HepG2 (cell line): Measurements from ENCODE around the gene APOA1.

Source experiments
- BHLHE40 ChIP-seq: IDR thresholded peaks from 2 replicates; pipeline ENCODE4 v1.6.1; 2011; ENCODE audit warnings: low read length, improper control_type of control experiment
- CHD2 ChIP-seq: IDR thresholded peaks from 2 replicates; pipeline ENCODE4 v1.6.1; 2011; ENCODE audit warnings: low read depth, low read length, improper control_type of control experiment
- DDIT3 ChIP-seq: sonication (generic); formaldehyde crosslinking; IDR thresholded peaks from 2 replicates; pipeline ENCODE4 v1.4.0; 2020; ENCODE audit warnings: mild to moderate bottlenecking, missing genetic modification reagents
- EHMT2 ChIP-seq: fragments of 200-600 bp; sonication (generic); IDR thresholded peaks from 2 replicates; pipeline ENCODE4 v1.7.0; 2017; ENCODE audit warnings: antibody characterized with exemption, low read depth, low read length, borderline replicate concordance
- ELF1 ChIP-seq: sonication (generic); formaldehyde crosslinking; IDR thresholded peaks from 2 replicates; pipeline ENCODE4 v1.4.0; 2020; ENCODE audit warnings: missing genetic modification reagents
- ETS1 ChIP-seq: sonication (generic); formaldehyde crosslinking; IDR thresholded peaks from 2 replicates; pipeline ENCODE4 v1.4.0; 2020; ENCODE audit warnings: missing genetic modification reagents
- EZH2 ChIP-seq: conservative IDR thresholded peaks from 2 replicates; pipeline ENCODE4 v1.6.1; 2012; ENCODE audit warnings: mild to moderate bottlenecking, low read depth, low read length, moderate library complexity
- REXO4 ChIP-seq: sonication (generic); formaldehyde crosslinking; IDR thresholded peaks from 2 replicates; pipeline ENCODE4 v1.8.0; 2022; ENCODE audit warnings: missing genetic modification reagents, mild to moderate bottlenecking, borderline replicate concordance
- SP2 ChIP-seq: sonication (generic); formaldehyde crosslinking; IDR thresholded peaks from 2 replicates; pipeline ENCODE4 v1.5.1; 2020; ENCODE audit warnings: mild to moderate bottlenecking, missing genetic modification reagents
- SSRP1 ChIP-seq: IDR thresholded peaks from 2 replicates; pipeline ENCODE4 v1.6.1; 2016; ENCODE audit warnings: control low read depth
- USF2 ChIP-seq, 2 experiments: sonication (generic) in 1 of 2; formaldehyde crosslinking in 1 of 2; IDR thresholded peaks; 2 replicates each; pipeline versions ENCODE4 v1.5.1 to v1.6.1; 2011 to 2020; ENCODE audit warnings: borderline replicate concordance in 1 of 2, low read depth in 1 of 2, low read length in 1 of 2, mild to moderate bottlenecking in 1 of 2, missing genetic modification reagents in 1 of 2, moderate library complexity in 1 of 2
- ZNF235 ChIP-seq: sonication (generic); formaldehyde crosslinking; IDR thresholded peaks from 2 replicates; pipeline ENCODE4 v1.8.1; 2023; ENCODE audit warnings: mild to moderate bottlenecking, missing genetic modification reagents, borderline replicate concordance
- ZNF263 ChIP-seq: sonication (generic); formaldehyde crosslinking; IDR thresholded peaks from 2 replicates; pipeline ENCODE4 v1.4.0; 2020; ENCODE audit warnings: missing genetic modification reagents
- ZNF713 ChIP-seq: sonication (generic); formaldehyde crosslinking; IDR thresholded peaks from 2 replicates; pipeline ENCODE4 v1.4.0; 2020; ENCODE audit warnings: mild to moderate bottlenecking, missing genetic modification reagents

DNA sequence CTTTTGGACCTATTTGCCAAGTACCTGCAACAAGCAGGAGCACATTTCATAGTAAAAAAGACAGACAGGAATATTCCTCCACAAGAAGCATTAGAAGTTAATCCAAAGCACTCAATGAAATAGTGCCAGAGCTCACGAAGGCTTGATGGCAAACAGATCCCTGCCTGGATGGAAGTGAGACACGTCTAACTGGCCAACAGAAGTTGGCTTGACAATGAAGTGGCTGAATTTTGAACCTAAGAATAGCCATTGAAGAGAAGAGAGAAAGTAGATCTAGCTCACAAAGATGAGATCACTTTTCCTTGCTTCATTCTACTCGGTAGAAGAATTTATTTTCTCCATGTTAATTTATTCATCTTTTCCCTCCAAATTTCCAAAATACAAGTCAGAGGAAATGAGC is 30.6 kb upstream of the APOA1 start:
- TF ChIP-seq BHLHE40 (no peak), ELF1 (no peak), ZNF713 (CRISPR knock-in tag) (no peak), USF2 (IDR thresholded peaks at IDR 0.05; ENCODE audit: low read depth, low read length) (no peak), USF2 (CRISPR knock-in tag; IDR thresholded peaks at IDR 0.05; ENCODE audit: borderline replicate concordance) (no peak), CHD2 (no peak), EZH2 (no peak), SSRP1 (CRISPR knock-in tag) (no peak), ZNF263 (no peak), ETS1 (CRISPR knock-in tag) (no peak), ZNF235 (CRISPR knock-in tag) (no peak), EHMT2 (no peak), REXO4 (no peak), SP2 (CRISPR knock-in tag) (no peak), DDIT3 (no peak)
